ENCODE data around the gene SLC16A9.

- no peak for TF ChIP-seq YY1 (IDR thresholded peaks at IDR 0.05; ENCODE audit: insufficient read depth, insufficient read length)
- no peak for TF ChIP-seq SUZ12 (IDR thresholded peaks at IDR 0.05; ENCODE audit: extremely low read depth, insufficient read depth, insufficient read length)
- no peak for TF ChIP-seq ZNF274 (IDR thresholded peaks at IDR 0.05; ENCODE audit: low read depth, low read length)
Measured at GRCh38 chr10:59625721-59626522, 83.7 kb downstream of the SLC16A9 start.

Data from NT2/D1 (cell line).